ENCODE data around the gene RETREG2.
A peak's percentile ranks its signal among the peaks of the same experiment; 100 is the strongest.

Gene RETREG2

GRCh38 chr2:219171231-219171651, 6.8 kb upstream of the RETREG2 start:
- DNase-seq: no peak

- no peak for DNase-seq
Observed at GRCh38 chr2:219172231-219173154, 5.6 kb upstream of the RETREG2 start.

GRCh38 chr2:219173176-219173575, 4.9 kb upstream of the RETREG2 start:
- DNase-seq: no peak

- no peak for DNase-seq
Observed at GRCh38 chr2:219174146-219174545, 3.9 kb upstream of the RETREG2 start.

- DNase-seq: no peak
Observed at GRCh38 chr2:219174801-219175200, 3.3 kb upstream of the RETREG2 start.

GRCh38 chr2:219175486-219175885, 2.6 kb upstream of the RETREG2 start:
- DNase-seq: no peak

- peak; percentile 38 for DNase-seq
Observed at GRCh38 chr2:219175928-219176817, 1.9 kb upstream of the RETREG2 start.

- peak; percentile 88 for DNase-seq
Observed at GRCh38 chr2:219176818-219177551, 1.1 kb upstream of the RETREG2 start, which contains the start of gene CNPPD1. CNPPD1 (minus strand) TSS chr2:219176925; CDS start chr2:219176828, 97 bp downstream.

- peak; percentile 42 for DNase-seq
Observed at GRCh38 chr2:219178377-219179175, 501 bp downstream of the RETREG2 start.

- DNase-seq: no peak
Observed at GRCh38 chr2:219179601-219180465, 1.8 kb downstream of the RETREG2 start.

- DNase-seq: no peak
Observed at GRCh38 chr2:219180961-219181360, 2.9 kb downstream of the RETREG2 start.

GRCh38 chr2:219181531-219181930, 3.5 kb downstream of the RETREG2 start:
- DNase-seq: no peak

- DNase-seq: no peak
Observed at GRCh38 chr2:219182331-219183150, 4.5 kb downstream of the RETREG2 start.

GRCh38 chr2:219183151-219183772, 5.2 kb downstream of the RETREG2 start:
- no peak for DNase-seq

GRCh38 chr2:219184121-219184520, 6.0 kb downstream of the RETREG2 start:
- no peak for DNase-seq

GRCh38 chr2:219186754-219187456, 8.8 kb downstream of the RETREG2 start:
- DNase-seq: no peak

GRCh38 chr2:219197388-219197787, 19.3 kb downstream of the RETREG2 start:
- DNase-seq: no peak

- no peak for DNase-seq
Observed at GRCh38 chr2:219198974-219199373, 20.9 kb downstream of the RETREG2 start.
